Stimulated activated CD4-positive, alpha-beta T cell treated with anti-CD3 and anti-CD28 coated beads, Interleukin-12 subunit alpha, Interleukin-12 subunit beta, amount 100 ng/mL, for 4 hours (primary cell): Measurements from ENCODE around the gene ACAP2.
A peak's percentile ranks its signal among the peaks of the same experiment; 100 is the strongest.
"Not testable (repeated sequence)": the region's sequence is repeated elsewhere in the genome, so short reads cannot be mapped to it uniquely, and the experiment has no call there.

Source experiments
- DNase-seq: peaks from one replicate; pipeline ENCODE4 v3.0.0-alpha.2; 2020

Gene ACAP2

DNA sequence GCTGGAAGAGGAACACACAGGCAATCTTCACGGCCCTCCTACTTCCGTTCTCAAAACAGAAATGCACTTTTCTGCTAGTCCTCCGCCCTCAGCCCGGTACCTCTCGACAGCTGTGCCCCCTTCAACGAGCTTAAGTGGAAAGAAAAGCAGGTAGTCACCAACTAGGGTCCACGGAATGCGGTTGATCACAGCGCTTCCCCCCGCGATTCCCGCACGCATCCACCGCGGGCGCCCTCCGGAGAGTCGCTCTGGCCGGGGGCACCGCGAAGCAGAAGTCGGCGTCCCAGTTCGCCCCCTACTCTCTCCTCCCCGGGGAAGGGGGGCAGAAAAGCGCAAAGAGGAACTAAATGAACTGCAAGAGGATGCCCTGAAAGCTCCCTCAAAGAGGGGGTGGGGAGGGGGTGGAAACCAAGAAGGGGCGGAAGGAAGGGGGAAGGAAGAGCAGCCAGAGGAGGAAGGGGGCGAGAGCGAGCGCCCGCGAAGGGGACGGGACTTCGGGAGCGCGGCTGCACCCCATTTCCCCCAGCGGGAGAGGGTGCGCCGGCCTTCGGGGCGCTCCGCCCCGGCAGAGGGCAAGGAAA, 738 bp downstream of the ACAP2 start:
- DNase-seq: peak; percentile 23

DNA sequence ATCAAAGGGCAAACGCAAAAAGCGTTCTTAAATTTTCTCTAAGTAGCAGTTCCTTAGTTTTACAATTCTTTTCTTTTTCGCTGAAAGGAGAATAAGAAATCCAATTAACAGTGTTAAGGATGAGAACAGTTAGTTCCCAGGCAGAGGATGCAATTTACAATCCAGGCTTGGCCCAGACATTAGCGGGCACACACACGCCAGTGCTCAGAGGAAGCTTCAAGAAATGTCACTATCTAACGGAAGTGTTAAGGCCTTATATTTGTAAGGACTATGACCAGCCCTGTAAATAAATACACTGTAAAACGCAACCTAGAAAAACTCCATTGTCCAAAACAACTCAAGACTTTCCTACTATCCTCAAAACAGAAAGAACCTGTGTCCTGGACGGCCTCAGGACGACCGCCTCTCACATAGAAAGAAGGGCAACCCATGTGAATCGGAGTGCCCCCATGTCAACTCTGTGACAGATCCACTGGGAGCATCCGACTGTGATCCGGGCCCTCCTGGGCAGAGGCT, 1.3 kb downstream of the ACAP2 start:
- no peak for DNase-seq

DNA sequence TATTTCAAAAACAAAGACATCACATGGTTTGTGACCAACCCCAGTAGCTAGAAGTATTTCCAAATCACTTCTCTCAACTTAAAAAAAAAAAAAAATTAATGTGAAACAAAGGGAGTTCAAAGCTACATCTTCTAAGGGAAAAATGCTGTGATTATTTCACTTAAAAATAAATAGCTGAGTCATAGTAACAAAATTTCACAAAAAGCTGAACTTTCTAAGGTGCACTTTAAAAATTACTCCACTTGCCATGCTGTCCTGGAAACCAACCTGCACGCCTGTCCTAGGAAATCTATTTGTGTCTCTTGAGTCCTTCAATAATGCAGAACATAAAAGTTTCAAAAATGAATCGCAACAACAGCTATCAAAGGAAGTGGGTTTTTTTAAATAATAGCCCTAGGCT, 1.8 kb downstream of the ACAP2 start:
- no peak for DNase-seq

DNA sequence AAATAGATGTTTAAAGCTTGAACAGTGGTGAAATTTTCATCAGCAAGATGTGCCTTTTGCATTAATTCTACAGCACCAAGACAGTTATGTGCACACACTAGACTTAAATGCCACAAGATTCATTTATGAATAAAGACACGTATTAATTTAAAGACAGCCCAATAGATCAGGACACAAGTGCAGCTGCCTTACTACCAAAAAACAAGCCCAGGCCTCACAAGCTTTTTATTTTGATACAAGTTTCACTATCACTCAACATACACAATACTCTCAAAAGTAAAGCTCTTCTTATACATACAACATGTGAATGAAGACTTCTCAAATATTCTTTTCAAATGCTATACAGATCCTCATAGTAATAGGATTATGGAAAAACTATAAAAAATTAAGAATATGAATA, 2.4 kb downstream of the ACAP2 start:
- DNase-seq: no peak

DNA sequence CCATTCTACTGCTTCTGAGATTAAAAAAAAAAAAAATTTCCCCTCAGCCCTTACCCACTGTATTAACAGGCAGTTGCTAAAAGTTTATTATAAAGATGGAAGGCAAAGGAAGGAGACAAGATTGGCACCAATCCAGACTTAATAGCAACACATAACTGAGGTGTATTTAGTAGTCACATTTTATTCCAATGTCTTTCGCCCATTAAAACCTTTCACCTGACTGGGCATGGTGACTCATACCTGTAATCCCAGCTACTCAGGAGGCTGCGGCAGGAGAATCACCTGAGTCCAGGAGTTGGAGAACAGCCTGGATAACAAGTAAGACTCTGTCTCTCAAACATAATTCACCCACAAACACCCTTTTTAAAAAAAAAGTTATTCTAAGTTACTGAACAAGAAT, 4.4 kb downstream of the ACAP2 start:
- DNase-seq: no peak

DNA sequence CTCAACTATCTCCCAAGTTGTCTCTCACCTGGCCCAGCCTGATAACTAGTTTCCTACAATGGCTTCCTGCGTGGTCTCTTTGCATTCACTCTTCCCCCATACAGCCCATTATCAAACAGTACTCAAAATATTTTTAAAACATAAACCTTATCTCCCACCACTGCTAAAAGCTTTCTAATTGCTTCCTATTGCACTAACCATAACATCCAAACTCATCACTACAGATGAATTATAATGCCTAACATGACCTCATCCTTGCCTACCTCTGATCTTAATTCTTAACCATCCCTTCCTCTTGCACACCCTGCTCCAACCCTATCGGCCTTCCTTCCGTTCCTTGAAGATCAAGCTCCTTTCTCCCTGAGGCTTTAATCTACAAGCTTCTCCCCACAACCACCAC, 17.0 kb downstream of the ACAP2 start:
- DNase-seq: no peak

DNA sequence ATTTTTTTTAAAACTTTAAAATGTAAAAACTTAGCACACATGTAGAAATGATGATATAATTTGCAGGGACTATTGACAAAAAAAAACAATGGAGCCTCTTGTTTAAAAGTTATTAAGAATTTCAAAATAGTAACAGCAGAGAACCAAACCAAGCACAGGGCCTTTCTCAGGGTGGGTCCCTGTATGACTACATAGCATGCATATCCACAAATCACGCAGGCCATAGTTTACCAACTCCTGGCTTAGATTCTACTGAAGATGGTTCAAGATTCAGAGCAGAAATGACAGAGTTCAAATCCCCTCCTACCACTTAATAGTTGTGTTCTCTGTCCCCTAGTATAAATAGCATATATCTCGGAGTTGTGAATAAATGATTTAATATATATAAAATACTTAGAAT, 19.0 kb downstream of the ACAP2 start:
- no peak for DNase-seq

DNA sequence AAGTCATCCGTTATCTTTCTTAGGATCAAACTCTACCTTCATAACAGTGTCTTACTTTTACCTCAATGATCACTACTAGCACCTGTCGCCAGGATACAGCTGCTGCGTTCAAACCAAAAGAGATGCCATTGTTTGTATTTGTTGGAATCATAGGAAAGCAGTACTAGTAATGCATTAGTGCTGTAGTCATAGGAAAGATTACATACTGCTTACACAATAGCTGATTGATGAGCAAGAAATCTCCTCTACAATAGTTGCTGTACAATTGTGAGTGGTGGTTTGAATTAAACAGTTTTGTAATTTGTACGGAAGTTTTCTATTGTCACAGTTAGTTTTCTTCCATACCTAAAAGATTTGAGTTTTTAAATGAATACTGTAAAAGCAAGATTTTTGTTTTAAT, 21.4 kb downstream of the ACAP2 start:
- no peak for DNase-seq

DNA sequence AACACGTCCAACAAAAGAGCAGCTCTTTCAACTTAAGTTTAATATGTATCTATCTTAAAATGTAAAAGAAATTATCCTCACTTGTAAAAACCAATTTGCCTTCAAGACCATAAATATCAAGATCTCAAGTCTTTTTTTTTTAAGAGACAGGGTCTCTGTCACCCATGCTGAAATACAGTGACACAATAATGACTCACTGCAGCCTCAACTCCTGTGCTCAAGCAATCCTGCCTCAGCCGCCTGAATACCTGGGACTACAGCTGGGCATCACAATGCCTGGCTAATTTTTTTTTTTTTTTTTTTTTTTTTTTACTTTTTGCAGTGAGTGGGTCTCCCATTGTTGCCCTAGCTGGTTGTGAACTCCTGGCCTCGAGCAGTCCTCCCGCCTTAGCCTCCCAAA, 26.0 kb downstream of the ACAP2 start:
- DNase-seq: no peak

DNA sequence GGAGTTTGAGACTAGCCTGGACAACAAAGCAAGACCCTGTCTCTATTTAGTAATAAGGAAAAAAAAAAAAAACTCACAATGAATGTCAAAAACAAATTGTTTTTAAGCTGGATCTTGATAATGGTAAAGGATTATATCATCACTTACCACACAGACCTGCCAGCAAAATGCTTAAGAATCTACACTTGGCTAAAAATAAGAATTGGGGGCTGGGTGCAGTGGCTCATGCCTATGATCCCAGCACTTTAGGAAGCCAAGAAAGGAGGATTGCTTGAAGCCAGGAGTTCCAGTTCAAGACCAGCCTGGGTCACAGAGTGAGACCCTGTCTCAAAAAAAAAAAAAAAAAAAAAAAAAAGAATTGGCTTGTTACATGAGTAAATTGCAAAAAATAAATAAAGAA, 31.0 kb downstream of the ACAP2 start:
- DNase-seq: no peak

DNA sequence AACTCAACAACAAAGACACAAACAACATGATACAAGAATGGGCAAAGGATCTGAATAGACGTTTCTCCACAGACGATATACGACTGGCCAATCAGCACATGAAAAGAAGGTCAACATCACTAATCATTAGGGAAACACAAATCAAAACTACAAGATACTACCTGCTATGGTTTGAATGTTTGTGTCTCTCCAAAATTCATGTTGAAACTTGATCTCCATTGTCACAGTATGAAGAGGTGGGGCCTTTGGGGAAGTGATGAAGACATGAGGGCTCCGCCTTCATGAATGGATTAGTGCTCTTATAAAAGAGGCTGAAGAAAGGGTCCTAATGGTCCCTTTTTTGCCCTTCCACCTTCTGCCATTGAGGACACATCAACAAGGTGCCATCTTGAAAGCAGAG, 32.3 kb downstream of the ACAP2 start:
- no peak for DNase-seq

DNA sequence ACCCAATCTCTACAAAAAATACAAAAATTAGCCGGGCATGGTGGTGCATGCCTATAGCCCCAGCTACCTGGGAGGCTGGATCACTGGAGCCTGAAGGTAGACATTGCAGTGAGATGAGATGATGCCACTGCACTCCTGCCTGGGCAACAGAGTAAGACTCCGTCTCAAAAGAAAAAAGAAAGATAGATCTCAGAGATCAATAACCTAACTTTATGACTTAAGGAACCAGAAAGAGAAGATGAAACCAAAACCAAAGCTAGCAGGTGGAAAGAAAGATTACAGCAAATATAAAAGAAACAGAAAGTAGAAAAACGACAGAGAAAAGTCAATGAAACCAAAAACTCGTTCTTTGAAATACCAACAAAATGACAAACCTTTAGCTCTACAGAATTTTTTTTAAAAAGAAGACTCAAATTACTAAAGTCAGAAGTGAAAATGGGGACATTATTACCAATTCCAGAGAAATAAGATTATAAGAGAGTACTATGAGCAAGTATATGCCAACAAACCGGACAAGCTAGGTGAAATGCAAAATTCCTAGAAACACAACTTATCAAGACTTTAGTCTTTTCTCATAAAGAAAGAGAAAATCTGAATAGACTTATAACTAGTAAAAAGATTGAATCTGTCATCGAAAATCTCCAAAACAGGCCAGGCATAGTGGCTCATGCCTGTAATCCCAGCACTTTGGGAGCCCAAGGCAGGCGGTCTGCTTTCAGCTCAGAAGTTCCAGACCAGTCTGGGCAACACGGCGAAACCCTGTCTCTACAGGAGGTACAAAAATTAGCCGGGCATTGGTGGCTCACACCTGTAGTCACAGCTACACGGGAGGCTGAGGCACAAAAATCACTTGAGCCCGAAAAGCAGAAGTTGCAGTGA, 35.0 kb downstream of the ACAP2 start:
- DNase-seq: peak; percentile 6

DNA sequence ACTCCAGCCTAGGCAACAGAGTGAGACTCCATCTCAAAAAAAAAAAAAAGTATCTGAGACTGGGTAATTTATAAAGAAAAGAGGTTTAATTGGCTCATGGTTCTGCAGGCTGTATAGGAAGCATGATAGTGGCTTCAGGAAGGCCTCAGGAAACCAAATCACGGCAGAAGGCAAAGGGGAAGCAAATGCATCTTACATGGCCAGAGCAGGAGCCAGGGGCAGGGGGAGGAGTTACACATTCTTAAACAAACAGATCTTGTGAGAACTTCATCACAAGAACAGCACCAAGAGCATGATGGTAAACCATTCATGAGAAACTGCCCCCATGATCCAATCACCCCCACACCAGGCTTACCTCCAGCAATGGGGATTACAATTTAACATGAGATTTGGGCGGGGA, 37.2 kb downstream of the ACAP2 start:
- no peak for DNase-seq

DNA sequence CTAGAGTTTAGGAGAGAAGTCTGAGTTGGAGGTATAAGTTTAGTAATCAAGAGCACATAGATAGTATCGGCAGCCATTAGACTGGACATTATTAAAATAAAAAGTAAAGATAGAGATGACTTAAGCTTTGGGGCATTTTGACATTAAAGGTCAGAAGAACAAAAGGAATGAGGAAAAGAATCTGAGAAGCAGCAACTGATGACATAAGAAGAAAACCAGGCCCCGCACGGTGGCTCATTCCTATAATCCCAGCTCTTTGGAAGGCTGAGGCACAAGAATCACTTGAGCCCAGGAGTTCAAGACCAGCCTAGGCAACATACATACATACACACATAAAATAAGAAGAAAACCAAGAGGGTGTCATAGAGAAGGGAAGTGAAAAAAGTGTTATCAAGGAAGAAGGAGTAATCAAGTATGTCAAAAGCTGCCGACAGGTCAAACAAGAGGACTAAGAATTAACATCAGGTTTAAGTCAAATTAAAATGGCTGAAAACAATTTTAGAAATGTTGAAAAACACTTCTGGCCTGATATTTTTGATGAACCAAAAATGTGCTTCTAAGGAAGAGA, 38.9 kb downstream of the ACAP2 start:
- no peak for DNase-seq

DNA sequence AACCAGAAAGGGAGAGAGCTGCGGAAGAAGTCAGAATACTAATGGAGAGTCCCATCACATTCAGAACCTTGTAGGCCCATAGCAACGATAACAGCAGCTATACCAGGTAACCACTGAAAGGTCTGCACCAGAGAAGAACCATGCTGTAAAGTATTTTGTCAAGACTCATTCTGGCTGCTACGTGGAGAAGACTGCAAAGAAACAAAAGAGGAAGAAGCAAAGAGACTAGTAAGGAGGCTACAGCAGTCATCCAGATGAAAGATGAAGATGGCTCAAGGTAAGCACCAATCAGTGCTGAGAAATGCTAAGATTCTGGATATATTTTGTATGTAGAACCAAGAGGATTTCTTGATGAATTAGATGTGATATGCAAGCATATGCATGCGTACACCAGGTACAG, 39.6 kb downstream of the ACAP2 start:
- DNase-seq: no peak

DNA sequence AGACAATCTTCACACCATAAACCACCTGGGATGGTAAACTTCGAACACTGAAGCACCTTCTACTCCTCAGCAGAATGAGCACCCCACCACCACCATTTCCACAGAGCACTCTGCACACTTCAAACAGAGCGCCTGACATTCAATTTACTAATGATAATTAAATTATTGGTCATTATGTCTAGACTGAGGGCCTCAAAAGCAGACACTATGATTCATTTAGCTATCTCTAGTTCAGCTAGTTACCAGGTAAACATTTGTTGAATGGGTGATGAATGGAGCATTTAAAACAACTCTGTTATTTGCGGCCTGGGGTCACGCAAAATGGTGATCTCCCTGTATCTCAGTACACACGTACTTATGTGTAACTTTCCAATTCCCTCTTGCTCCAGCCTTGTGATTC, 40.9 kb downstream of the ACAP2 start:
- DNase-seq: no peak

DNA sequence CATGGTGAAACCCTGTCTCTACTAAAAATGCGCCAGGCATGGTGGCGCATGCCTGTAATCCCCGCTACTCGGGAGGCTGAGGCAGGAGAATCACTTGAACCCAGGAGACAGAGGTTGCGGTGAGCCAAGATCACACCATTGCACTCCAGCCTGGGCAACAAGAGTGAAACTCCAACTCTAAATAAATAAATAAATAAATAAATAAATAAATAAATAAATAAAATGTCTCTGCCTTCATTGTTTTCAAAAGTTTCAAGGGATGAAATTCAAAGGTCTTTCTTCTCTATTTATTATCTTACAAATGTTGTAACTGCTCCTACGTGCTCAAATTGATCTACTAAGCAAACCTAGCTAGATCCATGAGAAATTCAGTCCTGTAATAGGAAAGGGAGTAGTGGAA, 44.4 kb downstream of the ACAP2 start:
- not testable (repeated sequence) for DNase-seq

DNA sequence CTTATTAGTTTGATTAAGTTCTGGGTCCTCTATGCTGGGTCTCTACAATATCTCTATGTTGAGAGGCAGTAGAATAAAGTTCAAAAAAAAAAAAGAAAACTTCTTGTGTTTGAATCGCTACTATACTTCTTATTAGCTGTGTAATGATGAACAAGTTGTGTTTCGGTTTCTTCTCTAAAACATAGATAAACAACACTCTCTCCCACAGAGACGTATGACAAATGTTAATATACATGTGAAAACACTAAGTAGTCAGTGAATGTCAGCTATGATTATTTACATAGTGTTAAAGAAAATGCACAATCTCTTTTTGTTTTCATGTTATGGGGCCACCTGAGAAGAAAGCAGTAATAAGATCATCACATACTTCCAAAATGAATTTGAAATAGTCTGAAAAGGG, 45.3 kb downstream of the ACAP2 start:
- no peak for DNase-seq

DNA sequence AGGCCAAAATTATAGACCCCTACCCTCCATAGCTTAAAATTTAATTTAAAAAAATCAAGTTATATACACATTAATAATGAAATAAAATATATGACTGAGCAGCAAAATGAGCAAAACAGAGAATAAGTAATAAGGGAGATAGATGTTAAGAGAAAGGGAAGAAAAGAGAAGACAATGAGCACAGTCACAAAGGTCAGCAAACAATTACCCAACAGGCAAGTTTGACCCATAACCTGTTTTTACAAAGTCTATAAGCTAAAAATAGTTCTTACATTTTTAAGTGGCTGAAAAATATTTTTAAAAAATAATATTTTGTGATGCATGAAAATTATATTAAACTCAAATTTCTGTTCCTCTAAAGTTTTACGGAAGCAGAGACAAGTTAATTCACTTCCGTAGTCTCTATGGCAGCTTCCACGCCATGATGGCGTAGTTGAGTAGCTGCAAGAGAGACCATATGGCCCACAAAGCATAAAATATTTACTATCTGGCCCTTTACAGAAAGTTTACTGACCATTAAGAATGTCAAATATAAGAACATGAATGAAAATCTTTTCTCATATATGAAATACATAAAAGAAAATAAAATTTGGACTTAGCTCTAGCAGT, 47.5 kb downstream of the ACAP2 start:
- DNase-seq: no peak

DNA sequence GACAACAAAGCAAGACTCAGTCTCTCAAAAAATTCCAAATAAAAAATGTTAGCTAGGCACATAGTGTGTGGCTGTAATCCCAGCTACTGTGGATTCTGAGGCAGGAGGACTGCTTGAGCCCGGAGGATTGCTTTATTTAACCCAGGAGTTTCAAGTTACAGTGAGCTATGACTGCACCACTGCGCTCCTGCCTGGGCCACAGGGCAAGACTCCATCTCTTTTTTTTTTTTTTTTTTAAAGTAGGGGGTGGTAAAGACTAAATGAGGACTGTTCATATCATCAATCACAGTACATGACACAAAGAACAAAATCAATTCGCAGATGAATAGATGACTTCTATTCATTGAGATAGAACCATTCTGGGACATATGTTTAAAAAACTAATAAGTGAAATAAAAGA, 48.1 kb downstream of the ACAP2 start:
- no peak for DNase-seq

DNA sequence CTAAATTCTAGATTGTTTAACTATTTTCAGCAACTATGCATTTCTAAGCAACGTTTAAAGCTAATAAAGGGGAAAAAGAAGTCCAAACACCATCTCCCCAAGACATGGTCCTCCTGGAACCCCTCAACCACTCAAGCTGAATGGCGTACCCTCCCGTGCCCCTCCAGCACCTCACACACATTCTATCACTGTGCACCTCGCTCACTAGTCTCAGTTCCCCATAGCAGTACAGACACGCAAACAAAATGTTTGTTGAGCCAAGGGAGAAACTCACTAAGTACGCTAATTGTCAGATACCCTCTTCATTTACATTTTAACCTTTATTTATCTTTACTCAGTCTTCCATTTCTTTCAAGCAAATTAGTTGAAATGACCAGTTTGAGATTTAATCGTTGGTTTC, 48.8 kb downstream of the ACAP2 start:
- no peak for DNase-seq

DNA sequence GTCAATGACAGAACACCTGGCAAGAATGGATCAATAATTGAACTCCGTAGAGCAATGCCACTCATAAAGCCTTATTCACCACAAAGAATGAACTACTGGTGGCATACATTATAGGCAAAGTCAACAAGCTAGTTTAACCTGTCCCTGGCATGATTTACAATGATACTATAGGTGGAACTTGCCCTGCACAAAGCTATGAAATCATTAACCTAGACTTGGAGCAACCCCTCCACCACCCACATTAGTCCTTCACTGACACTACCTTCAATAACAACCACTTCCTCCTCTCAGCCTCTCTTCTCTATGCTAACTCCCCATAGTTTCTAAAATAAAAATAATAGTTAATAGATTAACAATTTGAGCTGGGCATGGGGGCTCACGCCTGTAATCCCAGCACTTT, 54.4 kb downstream of the ACAP2 start:
- DNase-seq: no peak

DNA sequence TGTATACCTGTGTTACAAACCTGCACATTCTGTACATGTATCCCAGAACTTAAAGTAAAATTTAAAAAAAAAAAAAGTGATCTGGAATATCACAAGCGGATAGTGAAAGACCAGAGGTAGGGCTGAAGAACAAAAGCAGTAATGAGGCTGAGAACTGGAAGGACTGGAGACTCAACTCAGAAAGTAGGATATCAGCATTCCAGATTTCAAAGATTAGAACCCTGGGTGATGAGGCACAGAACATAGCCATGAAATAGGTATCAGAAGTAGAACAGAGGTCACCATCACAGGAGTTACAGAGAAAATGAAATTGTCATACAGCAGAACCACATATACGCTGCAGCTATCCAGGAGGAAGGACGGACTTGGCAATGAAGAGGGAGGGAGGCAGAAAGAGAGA, 56.1 kb downstream of the ACAP2 start:
- no peak for DNase-seq

DNA sequence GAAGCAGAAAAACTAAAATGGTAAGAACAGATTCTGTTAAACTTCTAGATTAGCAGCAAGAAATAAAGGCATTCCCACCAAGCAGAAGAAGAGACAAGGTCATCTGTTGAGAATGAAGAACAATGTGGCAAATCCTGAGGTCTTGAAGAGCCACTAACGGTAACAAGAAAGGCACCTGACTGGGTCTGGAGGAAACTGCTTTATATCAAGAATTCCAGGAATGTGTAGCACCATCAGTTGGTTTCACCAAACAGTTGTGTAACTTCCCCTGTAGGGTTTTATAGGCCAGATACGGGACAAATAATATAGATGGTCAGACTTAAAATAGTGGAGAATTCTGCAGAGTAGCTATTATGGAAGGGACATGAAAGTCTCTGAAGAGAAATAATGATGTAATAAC, 57.3 kb downstream of the ACAP2 start:
- no peak for DNase-seq
